ENCODE measurements around the gene SPATA45.
A peak's percentile ranks its signal among the peaks of the same experiment; 100 is the strongest.
"Not testable (repeated sequence)": the region's sequence is repeated elsewhere in the genome, so short reads cannot be mapped to it uniquely, and the experiment has no call there.

The SPATA45 gene

DNA sequence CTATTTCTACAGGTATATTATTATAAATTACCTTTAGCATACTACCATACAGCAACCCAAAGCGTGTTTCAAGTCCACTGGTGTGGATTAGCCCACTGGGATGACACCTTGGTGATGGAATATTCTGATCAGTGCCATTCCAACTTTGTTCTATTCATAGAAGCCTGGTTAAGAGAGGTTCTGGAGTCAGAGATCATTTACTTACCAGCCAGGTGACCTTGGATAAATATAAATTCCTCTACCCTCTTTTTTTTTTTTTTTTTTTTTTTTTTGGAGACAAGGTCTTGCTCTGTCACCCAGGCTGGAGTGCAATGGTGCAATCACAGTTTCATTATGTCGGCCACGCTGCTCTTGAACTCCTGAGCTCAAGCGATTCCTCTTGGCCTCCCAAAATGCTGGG lies at the start of gene SPATA45:
SPATA45 (minus strand) TSS at position 101 of the 400 bp plus-strand sequence. CDS start 11,500 bp downstream, outside the sequence.
- DNase-seq (ENCODE audit: low spot score), result no peak

DNA sequence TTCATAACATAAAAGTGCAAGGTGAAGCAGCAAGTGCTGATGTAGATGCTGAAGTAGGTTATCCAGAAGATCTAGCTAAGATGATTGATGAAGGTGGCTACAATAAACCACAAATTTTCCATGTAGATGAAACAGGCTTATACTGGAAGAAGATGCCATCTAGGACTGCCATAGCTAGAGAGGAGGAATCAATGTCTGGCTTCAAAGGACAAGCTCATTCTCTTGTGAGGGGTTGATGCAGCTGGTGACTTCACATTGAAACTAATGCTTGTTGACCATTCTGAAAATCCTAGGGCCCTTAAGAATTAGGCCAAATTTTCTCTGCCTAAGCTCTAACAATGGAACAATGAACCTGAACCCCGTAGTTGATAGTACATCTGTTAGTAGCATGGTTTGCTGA lies 44.7 kb upstream of the SPATA45 start:
- no peak for DNase-seq (ENCODE audit: low spot score)

DNA sequence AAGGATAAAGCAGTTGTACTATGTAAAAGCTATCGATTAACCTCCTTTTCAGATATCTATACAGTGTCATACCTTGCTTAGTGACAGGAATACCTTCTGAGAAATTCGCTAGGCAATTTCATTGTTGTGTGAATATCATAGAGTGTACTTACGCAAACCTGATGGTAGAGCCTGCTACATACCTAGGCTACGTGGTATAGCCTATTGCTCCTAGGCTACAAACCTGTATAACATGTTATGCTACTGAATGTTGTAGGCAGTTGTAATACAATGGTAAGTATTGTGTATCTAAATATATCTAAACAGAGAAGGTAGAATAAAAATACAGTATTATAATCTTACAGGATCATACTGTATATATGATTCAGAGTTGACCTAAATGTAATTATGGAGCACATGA lies 37.1 kb upstream of the SPATA45 start:
- no peak for DNase-seq (ENCODE audit: low spot score)

DNA sequence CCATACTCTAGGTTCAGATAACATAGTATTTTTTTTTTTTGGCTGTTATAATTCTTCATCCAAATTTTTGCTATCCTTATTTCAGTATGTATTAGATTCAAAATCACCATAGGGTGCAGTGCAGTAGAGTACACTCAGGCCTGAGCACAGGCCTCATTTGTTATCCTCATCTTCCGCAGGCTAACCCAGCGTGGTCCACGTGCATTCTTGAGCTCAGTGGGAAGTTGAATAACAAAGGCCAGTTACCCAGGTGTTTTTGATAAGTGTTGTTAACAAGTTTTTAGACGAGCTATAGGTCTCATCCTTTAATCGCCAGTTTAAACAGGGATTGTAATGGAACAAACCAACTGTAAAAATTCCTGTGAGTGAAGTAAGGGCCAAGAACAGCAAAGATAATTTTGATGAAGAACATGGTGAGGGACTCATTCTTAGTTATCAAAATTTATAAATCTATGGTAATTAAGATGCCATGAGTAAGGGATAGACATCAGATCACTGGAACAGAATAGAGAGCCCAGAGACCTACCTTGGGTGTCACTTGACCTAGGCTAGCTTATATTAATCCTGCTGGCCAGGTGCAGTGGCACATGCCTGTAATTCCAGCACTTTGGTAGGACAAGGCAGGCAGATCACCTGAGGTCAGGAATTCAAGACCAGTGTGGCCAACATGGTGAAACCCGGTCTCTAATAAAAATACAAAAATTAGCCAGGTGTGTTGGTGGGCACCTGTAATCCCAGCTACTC lies 32.7 kb upstream of the SPATA45 start:
- no peak for DNase-seq (ENCODE audit: low spot score)

DNA sequence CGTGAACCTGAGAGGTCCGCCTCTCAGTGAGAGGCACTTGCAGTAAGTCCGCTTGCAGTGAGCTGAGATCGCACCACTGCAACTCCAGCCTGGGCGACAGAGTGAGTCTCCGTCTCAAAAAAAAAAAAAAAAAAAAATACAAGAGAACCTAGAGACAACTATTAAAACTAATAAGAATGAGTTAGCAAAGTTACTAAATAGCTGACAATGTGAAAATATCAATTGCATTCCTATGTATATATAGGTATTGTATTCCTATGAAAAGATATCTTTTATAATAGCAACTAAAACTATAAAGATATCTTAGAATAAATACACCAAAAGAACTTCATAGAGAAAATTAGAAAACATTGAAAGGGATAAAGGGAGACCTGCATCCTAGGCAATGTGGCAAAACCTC lies 31.0 kb upstream of the SPATA45 start:
- no peak for DNase-seq (ENCODE audit: low spot score)

DNA sequence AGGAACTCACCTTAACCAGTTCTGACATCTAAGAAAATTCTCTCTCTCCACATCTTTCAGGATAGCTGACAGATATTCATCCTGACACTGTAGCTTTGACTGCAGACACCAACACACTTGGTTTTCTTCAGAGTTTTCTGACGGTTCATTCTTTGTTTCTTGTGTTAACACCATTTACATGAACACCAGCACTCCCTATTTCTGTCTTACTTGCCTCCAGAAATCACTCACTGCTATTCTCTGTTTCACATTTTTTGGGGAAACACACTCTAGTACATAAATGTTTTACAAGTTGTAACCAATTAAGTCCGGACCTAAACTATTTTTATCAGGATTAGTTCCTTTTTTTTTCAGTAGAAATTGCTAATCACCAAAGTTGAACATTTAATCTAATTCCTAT lies 26.1 kb upstream of the SPATA45 start:
- no peak for DNase-seq (ENCODE audit: low spot score)

DNA sequence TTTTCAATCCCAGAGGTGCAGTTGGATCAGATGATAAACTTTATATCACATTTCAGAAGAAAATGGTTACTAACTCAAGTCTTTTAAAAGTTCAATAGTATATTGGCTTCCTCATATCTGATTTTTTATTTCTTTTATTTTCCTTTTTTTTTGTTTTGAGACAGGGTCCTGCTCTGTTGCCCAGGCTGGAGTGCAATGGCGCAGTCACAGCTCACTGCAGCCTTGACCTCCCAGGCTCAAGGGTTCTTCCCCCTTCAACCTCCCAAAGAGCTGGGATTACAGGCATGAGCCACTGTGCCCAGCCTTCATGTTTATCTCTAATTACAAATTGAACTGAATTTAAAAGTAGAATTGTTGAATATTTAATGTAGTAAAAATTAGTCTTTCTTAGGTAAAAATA lies 24.5 kb upstream of the SPATA45 start:
- DNase-seq (ENCODE audit: low spot score), result no peak

DNA sequence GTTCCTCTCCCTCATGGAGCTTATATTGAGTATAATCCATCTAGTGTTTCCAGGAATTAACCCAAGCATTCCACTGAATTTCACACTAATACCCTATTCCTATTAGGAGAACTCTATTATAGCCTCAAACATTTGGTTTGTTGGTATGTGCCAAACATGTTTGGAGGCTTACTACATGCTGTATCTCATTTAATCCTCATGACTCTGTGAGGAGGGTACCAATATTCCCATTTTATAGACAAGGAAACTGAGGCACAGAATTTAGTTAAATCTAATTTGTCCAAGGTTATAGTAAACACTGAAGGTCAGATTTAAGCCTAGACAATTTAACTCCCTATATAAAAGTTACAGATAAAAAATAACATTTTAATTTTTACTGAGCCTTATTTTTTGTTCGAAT lies 19.7 kb upstream of the SPATA45 start:
- no peak for DNase-seq (ENCODE audit: low spot score)

DNA sequence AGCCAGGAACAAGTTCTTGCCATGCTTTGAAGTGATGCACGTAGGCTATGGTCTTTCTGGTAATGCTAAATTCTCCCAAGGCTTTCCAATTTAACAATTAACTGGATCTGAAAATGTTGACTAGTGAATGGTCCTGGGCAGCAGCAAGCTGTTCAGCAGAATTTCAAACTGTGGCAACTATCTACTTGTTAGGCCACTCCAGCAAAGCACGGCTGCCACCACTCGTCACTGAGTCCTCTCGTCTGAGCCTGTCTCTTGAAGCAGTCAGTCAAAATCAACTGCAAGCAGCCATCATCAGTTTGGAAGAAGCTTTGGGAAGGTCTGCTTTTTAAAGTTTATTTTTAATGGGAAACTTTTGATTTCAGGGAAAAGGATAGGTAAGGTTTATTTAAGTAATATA lies 16.8 kb upstream of the SPATA45 start:
- no peak for DNase-seq (ENCODE audit: low spot score)

DNA sequence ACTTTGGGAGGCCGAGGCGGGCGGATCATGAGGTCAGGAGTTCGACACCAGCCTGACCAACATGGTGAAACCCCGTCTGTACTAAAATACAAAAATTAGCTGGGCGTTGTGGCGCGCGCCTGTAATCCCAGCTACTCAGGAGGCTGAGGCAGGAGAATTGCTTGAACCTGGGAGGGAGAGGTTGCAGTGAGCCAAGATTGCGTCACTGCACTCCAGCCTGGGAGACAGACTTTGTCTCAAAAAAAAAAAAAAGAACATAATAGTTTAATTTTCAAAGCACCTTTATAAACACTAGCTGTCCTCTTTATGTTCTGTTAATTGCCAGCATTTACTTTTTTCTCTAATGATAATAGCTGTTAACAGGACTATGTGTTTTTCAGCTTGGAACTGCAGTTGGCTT lies 15.9 kb upstream of the SPATA45 start:
- not testable (repeated sequence) for DNase-seq (ENCODE audit: low spot score)

DNA sequence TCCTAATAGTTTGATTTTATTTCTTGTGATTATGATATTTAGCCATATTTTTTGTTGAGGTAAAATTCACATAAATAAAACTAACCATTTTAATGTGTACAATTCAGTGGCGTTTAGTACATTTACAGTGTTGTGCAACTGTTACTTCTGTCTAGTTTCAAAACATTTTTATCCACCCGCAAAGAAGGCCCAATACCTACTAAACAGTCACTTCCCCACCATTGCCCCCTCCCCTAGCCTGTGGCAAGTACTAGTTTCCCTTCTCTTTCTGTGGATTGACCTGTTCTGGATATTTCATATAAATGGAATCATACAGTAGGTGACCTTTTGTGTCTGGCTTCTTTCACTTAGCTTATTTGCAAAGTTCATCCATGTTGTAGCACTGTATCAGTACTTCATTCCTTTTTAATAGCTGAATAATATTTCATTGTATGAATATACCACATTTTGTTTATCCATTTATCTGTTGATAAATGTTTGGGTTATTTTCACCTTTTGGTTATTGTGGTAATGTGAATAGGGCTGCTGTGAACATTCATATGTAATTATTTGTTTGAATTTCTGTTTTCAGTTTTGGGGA lies 14.8 kb upstream of the SPATA45 start:
- DNase-seq (ENCODE audit: low spot score), result no peak

DNA sequence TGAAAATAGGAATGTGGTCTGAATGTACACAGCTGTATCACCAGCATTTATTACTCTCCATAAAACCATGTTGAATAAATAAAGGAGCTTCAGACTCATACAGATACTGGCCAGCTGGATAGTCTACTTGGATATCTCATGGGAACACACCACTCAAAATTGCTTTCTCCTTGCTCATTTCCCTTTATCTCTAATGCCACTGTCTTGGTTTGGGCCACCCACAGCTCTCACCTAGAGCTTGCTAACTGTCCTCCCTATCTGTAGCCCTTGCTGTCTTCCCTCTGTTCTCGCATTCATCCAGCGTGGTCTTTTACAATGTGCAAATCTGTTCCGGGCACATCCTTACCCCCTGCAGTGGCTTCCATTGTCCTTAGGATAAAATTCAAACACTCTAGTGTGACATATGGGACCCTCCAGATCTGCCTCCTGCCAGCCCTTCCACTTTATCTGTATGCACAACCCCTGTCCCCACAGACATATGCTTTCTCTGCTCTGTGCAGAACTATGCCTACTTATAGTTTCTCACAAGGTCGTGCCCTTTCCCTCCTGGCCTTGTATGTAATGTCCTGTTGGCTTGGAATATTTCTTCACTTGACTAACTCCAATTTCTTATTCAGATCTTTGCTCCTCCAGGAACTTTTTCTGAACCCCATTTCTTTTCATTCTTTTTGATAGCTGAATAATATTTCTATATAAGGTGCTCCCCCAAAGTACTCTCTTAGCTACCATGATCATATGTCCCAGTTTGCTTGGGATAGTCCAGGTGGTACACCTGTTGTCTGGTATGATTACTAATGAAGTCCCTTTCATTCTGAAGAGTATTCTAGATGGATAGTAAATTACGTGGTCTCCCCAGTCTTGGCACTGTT lies 13.5 kb upstream of the SPATA45 start:
- no peak for DNase-seq (ENCODE audit: low spot score)

DNA sequence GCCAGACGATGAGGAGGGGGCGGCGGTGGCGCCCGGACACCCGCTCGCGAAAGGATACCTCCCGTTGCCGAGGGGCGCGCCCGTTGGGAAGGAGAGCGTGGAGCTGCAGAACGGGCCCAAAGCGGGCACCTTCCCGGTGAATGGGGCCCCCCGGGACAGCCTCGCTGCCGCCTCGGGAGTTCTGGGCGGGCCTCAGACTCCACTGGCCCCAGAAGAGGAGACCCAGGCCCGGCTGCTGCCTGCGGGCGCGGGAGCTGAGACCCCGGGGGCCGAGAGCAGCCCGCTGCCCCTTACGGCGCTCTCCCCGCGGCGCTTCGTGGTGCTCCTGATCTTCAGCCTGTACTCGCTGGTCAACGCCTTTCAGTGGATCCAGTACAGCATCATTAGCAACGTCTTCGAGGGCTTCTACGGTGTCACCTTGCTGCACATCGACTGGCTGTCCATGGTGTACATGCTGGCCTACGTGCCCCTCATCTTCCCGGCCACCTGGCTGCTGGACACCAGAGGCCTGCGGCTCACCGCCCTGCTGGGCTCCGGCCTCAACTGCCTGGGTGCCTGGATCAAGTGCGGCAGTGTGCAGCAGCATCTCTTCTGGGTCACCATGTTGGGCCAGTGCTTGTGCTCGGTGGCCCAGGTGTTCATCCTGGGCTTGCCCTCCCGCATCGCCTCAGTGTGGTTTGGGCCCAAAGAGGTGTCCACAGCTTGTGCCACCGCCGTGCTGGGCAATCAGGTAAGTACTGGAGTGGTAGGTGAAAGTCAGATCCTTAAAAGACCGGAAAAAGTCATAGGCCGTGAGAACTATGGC lies 11.2 kb upstream of the SPATA45 start:
- no peak for DNase-seq (ENCODE audit: low spot score)

DNA sequence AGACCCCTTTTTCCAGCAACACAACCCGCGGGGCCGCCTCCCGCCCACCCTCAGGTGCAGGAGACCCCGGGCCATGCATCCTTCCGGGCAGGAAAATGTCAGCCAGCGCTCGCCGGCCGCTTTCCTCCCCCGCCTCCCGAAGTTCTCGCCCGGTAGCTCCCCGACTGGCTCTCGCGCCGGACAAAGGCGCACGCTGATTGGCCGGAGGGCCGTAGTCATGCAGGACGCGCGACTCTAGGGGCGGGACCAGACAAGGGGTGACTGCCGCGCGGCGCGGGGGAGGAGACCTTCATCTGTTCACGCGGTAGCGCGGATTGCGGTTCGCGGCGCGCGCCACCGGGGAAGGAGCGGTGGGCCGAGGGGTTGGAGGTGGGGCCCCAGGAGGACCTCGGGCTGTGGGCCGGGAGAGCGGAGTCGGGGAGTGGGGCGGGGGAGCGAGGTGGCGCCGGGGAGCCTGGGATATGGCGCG lies 10.6 kb upstream of the SPATA45 start, which contains the start of gene FLVCR1:
FLVCR1 (plus strand) TSS at position 284 of the 469 bp plus-strand sequence; CDS start at position 462, 178 bp downstream.
- DNase-seq (ENCODE audit: low spot score), result peak; percentile 98

DNA sequence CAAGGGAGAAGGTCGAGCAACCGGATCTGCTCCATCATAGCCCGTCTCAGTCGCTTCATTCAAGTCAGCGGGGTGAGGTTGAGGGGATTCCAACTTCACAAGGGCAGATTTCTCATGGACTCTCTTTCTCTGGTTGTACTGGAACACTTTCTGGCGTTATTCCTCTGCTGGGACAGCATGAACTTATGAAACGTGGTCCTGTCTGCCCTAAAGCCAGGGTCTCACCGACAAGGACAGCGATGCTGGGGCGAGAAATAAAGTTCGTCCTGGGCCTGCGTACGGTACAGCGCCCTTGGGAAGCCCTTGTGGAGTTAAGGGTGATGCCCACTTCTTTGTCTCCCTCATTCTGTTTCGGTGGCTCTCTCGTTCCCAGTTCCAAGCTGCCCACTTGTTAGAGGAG lies 9.3 kb upstream of the SPATA45 start:
- no peak for DNase-seq (ENCODE audit: low spot score)

DNA sequence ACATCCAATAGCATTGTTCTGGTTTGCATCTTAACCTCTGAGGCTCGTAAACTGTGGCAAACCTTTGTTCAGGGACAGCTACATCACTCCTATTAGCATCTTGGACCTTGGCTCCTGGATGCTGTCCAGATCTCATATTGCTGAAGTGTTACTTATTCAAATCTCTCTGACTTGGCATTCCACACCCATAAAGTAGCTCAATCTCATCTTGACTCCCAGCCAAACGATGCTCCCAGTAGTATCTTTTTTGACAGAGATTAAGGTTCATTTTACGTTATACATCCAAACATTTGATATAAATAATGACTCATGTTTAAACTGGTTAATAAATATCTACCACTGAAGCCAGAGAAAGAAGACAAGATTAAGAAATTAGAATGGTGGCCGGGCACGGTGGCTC lies 6.2 kb upstream of the SPATA45 start:
- DNase-seq (ENCODE audit: low spot score), result no peak

DNA sequence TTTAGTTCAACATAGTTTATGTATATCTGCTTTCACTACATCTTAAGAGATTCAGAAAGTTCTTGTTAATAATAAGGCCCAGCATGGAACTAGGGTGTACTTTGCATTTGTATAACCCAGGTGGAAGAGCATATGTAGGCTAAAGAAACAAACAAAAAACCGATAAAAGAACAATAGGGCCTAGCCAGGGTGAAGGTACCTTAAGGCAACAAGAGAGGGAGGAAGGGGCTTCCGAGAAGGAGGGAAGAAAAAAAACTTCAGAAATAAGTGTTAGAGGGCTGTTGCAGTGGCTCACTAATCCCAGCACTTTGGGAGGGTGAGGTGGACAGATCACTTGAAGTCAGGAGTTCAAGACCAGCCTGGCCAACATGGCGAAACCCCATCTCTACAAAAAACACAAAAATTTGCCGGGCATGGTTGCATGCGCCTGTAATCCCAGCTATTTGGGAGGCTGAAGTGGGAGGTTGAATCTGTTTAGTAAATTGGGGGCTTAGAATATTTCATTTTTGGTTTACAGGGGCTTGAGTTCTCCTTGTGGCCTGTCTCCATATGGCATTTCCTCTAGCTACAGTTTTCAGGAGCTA lies 4.7 kb upstream of the SPATA45 start:
- no peak for DNase-seq (ENCODE audit: low spot score)

DNA sequence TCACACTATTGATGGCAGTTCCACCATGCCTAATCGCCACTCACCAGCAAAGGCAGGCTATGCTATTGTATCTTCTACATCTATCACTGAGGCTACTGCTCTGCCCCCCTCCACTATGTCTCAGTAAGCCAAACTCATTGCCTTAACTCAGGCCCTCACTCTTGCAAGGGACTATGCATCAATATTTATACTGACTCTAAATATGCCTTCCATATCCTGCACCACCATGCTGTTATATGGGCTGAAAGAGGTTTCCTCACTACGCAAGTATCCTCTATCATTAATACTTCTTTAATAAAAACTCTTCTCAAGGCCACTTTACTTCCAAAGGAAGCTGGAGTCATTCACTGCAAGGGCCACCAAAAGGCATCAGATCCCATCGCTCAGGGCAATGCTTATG lies 2.9 kb downstream of the SPATA45 start:
- not testable (repeated sequence) for DNase-seq (ENCODE audit: low spot score)

DNA sequence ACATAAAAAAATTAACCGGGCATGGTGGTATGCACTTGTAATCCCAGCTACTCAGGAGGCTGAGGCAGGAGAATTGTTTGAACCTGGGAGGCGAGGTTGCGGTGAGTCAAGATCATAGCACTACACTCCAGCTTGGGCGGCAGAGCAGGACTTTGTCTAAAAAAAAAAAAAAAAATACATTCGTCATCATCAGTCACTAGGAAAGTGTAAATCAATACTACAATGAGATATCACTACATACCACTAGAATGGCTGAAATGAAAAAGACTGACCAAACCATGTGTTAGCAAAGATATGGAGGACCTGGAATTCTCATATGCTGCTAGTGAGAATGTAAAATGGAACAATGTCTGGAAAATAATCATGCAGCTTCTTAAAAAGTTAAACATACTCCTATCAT lies 9.3 kb downstream of the SPATA45 start:
- no peak for DNase-seq (ENCODE audit: low spot score)

DNA sequence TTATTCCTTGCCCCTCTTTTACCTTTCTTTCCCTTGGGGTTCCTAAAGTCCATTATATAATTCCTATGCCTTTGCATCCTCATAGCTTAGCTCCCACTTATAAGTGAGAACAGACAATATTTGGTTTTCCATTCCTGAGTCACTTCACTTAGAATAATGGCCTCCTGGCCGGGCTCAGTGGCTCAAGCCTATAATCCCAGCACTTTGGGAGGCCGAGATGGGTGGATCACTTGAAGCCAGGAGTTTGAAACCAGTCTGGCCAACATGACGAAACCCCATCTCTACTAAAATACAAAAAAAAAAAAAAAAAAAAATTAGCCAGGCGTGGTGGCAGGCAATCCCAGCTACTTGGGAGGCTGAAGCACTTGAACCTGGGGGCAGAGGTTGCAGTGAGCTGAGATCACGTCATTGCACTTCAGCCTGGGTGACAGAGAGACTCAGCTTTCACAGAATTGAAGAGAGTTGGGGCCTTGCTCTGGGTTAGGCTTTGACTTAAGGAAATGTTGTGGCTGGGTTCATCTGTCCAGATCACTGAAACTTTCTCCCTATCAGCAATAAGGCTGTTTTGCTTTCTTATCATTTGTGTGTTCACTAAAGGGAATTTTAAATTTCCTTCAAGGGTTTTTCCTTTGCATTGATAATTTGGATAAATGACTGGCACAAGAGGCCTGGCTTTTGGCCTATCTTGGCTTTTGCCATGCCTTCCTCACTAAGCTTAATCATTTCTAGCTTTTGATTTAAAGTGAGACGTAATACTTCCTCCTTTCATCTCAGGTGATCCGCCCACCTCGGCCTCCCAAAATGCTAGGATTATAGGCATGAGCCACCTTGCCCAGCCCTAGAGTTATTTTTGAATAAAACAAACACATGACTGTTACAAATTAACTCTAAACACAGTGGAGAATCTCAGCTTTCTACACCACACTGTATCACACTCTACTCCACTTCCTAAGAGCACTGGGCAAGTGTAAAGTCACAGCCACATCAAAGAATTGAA lies 13.9 kb downstream of the SPATA45 start:
- peak; percentile 17 for DNase-seq (ENCODE audit: low spot score)

All from activated CD4-positive, alpha-beta T cell treated with anti-CD3 and anti-CD28 coated beads, Interleukin-2, Interleukin-4, amounts not matched to agents 100 ng/mL and 50 ng/mL, durations not matched to agents 16 hours and 8 hours (primary cell).